GM12872 (cell line): ENCODE measurements around the gene L2HGDH.

ENCODE experiments used
- CTCF ChIP-seq: IDR thresholded peaks from 3 replicates; pipeline ENCODE4 v1.5.1; 2011; ENCODE audit warnings: low read depth, mild to moderate bottlenecking, low read length, moderate library complexity; ENCODE audit not compliant: insufficient read depth

The L2HGDH gene

GRCh38 chr14:50198499-50198898 lies 113.5 kb downstream of the L2HGDH start:
- no peak for TF ChIP-seq CTCF

GRCh38 chr14:50191499-50191898 lies 120.5 kb downstream of the L2HGDH start:
- no peak for TF ChIP-seq CTCF
